HepG2 (cell line): ENCODE measurements around the gene ZFAND6. TPM values are rescaled to one million over a fixed set of nuclear protein-coding genes. Genes with fewer than 3 reads are reported as not detected.
A peak's percentile ranks its signal among the peaks of the same experiment; 100 is the strongest.

Source experiments
- ATAC-seq: fragments of 200-7000 bp; cut with Tn5 transposase; 3 replicates; pipeline ENCODE4 v1.9.1; 2020; ENCODE audit warnings: mild to moderate bottlenecking, moderate library complexity
- BruUV-seq: library from RNA; stranded (reverse); fragments of 400-500 nt; replicated peaks from 2 replicates; lab custom pipeline; 2021; lab: Mats Ljungman, UMichigan
- CTCF ChIA-PET: fragments of 300-600 bp; formaldehyde crosslinking; extraction: SDS; loops from one replicate; lab custom pipeline; 2021; ENCODE audit warnings: low total read pairs, inconsistent platforms, low intra/inter-chr PET ratio; lab: Yijun Ruan, JAX
- POLR2A ChIA-PET: fragments of 350-600 bp; sonication (Branson Sonifier 250); formaldehyde crosslinking; loops from one replicate; lab custom pipeline; 2020; ENCODE audit warnings: antibody characterized with exemption, inconsistent platforms; lab: Yijun Ruan, JAX
- DNase-seq: peaks from one replicate; pipeline ENCODE4 v3.0.0-alpha.2; 2015; ENCODE audit warnings: low spot score
- FAIRE-seq: peaks from 3 replicates; lab custom pipeline; 2011; peaks lifted over from hg19 to GRCh38; lab: Jason Lieb, UNC
- H2AFZ ChIP-seq: one replicate; pipeline ENCODE4 v1.6.1; 2011; ENCODE audit warnings: low read length, inconsistent platforms
- H3K27ac ChIP-seq: fragments of 300-600 bp; 3 replicates; pipeline ENCODE4 v1.8.0; 2011; ENCODE audit warnings: mixed run types, mild to moderate bottlenecking, mixed read lengths, low read length, inconsistent platforms; ENCODE audit not compliant: insufficient read depth; ENCODE audit errors: extremely low read length
- H3K27me3 ChIP-seq, 2 experiments: fragments of 200-600 bp in 1 of 2; 2 replicates in 1 of 2; 3 replicates in 1 of 2; pipeline versions ENCODE4 v1.6.0 to v1.8.0; 2011; ENCODE audit warnings: low read length in 2 of 2, mild to moderate bottlenecking in 2 of 2, moderate library complexity in 2 of 2, inconsistent platforms in 1 of 2; ENCODE audit not compliant: insufficient read depth in 2 of 2, control insufficient read depth in 1 of 2
- H3K36me3 ChIP-seq, 2 experiments: fragments of 200-600 bp in 1 of 2; replicated peaks in 1 of 2; 2 replicates in 1 of 2; 3 replicates in 1 of 2; pipeline versions ENCODE4 v1.5.1 to v1.8.0; 2011; ENCODE audit warnings: low read length in 2 of 2, inconsistent platforms in 1 of 2; ENCODE audit not compliant: insufficient read depth in 2 of 2, control insufficient read depth in 1 of 2
- H3K4me1 ChIP-seq: 2 replicates; pipeline ENCODE4 v1.5.1; 2012; ENCODE audit warnings: low read length, inconsistent platforms; ENCODE audit not compliant: insufficient read depth
- H3K4me2 ChIP-seq: 2 replicates; pipeline ENCODE4 v1.6.0; 2011; ENCODE audit warnings: low read depth, low read length, inconsistent platforms
- H3K4me3 ChIP-seq, 3 experiments: fragments of 200-600 bp in 1 of 3; sonication (generic), shearing (Covaris generic) in 1 of 3; replicated peaks in 1 of 3; 2 replicates each; pipeline ENCODE4 v1.5.1; 2011 to 2016; ENCODE audit warnings: low read length in 3 of 3, inconsistent platforms in 2 of 3, low read depth in 2 of 3, mild to moderate bottlenecking in 2 of 3, control low read depth in 1 of 3, mixed read lengths in 1 of 3; ENCODE audit not compliant: insufficient read depth in 1 of 3
- H3K79me2 ChIP-seq: one replicate; pipeline ENCODE4 v1.6.1; 2011; ENCODE audit warnings: low read length, inconsistent platforms; ENCODE audit not compliant: insufficient read depth
- H3K9ac ChIP-seq: 2 replicates; pipeline ENCODE4 v1.6.0; 2011; ENCODE audit warnings: mild to moderate bottlenecking, low read depth, low read length, inconsistent platforms; ENCODE audit not compliant: insufficient read depth
- H3K9me3 ChIP-seq: 2 replicates; pipeline ENCODE4 v1.5.1; 2012; ENCODE audit warnings: mild to moderate bottlenecking, low read length
- H4K20me1 ChIP-seq: 2 replicates; pipeline ENCODE4 v1.6.0; 2011; ENCODE audit warnings: inconsistent platforms, mild to moderate bottlenecking, low read length, moderate library complexity; ENCODE audit not compliant: insufficient read depth
- MIER3 ChIP-seq: IDR thresholded peaks from 2 replicates; pipeline ENCODE4 v1.6.1; 2016; ENCODE audit warnings: missing compliant biosample characterization, borderline replicate concordance
- ZNF552 ChIP-seq: sonication (generic); formaldehyde crosslinking; IDR thresholded peaks from 2 replicates; pipeline ENCODE4 v1.9.0; 2022; ENCODE audit warnings: missing genetic modification reagents, mild to moderate bottlenecking, borderline replicate concordance
- WGBS: methylation state at CpG from one replicate; pipeline ENCODE4 v1.1.6; 2017; ENCODE audit warnings: low lambda C conversion rate; 5-methylcytosine and 5-hydroxymethylcytosine counted together
- in situ Hi-C: cut with HindIII; loops from 2 replicates; pipeline ENCODE4 v1.10.0; 2017; ENCODE audit warnings: low pct_unique_long_range_greater_than_20kb; ENCODE audit not compliant: extremely low pct_ligation_motif_present
- intact Hi-C: fragments of 100-400 bp; cut with micrococcal nuclease; formaldehyde crosslinking; loops from one replicate; pipeline ENCODE4 v1.10.0; 2022; ENCODE audit not compliant: unreplicated experiment
- polyA plus RNA-seq, 8 experiments: library from polyadenylated mRNA; depleted of rRNA in 3 of 8; stranded (reverse) in 7 of 8; unstranded in 1 of 8; fragments of >200 nt; fragmentation: Illumina TruSeq in 4 of 8; extraction: Trizol in 4 of 8; gene quantifications; 2 replicates each; pipeline versions ENCODE4 v1.2.1 to v1.2.3, GENCODE V29; 2011 to 2016; ENCODE audit warnings: low read depth in 4 of 8, missing spikeins in 1 of 8, mixed read lengths in 1 of 8; ENCODE audit not compliant: insufficient read depth in 1 of 8
- total RNA-seq, 5 experiments: library from RNA; depleted of rRNA; stranded (reverse); fragments of >200 nt; fragmentation: Illumina TruSeq; extraction: Trizol; gene quantifications; 2 replicates each; pipeline ENCODE4 v1.2.3, GENCODE V29; 2016; ENCODE audit warnings: low read depth in 1 of 5
- TF ChIP-seq, protein P1 (sequence below): sonication (generic); formaldehyde crosslinking; IDR thresholded peaks from 2 replicates; pipeline ENCODE4 v1.5.0; 2020; ENCODE audit warnings: mild to moderate bottlenecking, missing genetic modification reagents

Gene ZFAND6
- total and polyA plus RNA-seq, 2 of the 13 experiments (the other 11 are each of a cell fraction or from before 2014, with no cell fraction given) = 84.2 to 115 TPM

DNA sequence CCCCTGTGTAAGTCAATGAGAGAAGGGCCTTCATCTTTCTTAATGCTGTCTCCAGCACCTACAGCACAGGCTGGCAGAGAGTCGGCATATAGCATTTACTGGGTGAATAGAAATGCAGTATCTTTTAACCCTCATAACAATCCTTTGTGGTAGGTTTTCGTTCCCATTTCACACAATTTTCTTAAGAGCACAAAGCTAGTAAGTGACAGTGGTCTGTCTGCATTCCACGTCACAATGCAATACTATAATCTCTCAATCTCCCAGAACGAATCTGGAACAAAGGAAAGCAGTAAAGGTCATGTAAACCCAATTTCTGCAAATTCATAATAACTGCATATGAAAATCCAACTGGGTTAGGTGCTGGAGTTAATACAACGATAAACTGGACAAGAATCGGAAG lies 1.4 kb upstream of the ZFAND6 start:
- Histone ChIP-seq H3K4me1 (peaks cover 35% of the 10 kb centered on the region), H4K20me1 (peaks cover 14% of the 10 kb centered on the region), H2AFZ (no peak overlapping the region), H3K36me3 (no peaks in the 10 kb centered on the region), H3K79me2 (peaks cover 30% of the 10 kb centered on the region), H3K9ac (no peak overlapping the region), H3K9me3 (no peaks in the 10 kb centered on the region), H3K4me2 (peak overlapping the region; percentile 94), H3K27me3 (no peaks in the 10 kb centered on the region), H3K27ac (no peak overlapping the region), H3K4me3 (peak overlapping the region in 2 of 3 experiments; percentile 31 to 77; a peak in 2 of 6 replicates)
- FAIRE-seq = no peak
- TF ChIP-seq, protein P1, sequence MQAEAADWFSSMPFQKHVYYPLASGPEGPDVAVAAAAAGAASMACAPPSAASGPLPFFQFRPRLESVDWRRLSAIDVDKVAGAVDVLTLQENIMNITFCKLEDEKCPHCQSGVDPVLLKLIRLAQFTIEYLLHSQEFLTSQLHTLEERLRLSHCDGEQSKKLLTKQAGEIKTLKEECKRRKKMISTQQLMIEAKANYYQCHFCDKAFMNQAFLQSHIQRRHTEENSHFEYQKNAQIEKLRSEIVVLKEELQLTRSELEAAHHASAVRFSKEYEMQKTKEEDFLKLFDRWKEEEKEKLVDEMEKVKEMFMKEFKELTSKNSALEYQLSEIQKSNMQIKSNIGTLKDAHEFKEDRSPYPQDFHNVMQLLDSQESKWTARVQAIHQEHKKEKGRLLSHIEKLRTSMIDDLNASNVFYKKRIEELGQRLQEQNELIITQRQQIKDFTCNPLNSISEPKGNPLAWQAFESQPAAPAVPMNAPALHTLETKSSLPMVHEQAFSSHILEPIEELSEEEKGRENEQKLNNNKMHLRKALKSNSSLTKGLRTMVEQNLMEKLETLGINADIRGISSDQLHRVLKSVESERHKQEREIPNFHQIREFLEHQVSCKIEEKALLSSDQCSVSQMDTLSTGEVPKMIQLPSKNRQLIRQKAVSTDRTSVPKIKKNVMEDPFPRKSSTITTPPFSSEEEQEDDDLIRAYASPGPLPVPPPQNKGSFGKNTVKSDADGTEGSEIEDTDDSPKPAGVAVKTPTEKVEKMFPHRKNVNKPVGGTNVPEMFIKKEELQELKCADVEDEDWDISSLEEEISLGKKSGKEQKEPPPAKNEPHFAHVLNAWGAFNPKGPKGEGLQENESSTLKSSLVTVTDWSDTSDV (CRISPR knock-in tag) = no peak
- TF ChIP-seq ZNF552 (CRISPR knock-in tag) (no peak), MIER3 (CRISPR knock-in tag) (no peak)
- DNase-seq = no peak
- ChIA-PET CTCF (no interaction called here), POLR2A (interaction anchor here (1.1 to 1.7 kb wide), 3 partner anchors 91 to 162 kb away, joined by 3 to 12 read pairs (median 6); no protein-coding TSS in a partner anchor)
- 55% methylated on average over 6 of the region's 6 CpGs for WGBS
- BruUV-seq = no TSS peak
- intact Hi-C loops (loop anchor here (2.0 to 10.0 kb wide), 2 partner anchors 63 to 115 kb away; no protein-coding TSS in a partner anchor), in situ Hi-C loops (no loop called here)
- no peak for ATAC-seq
